ENCODE data around the gene PRMT7. TPM values are rescaled to one million over a fixed set of nuclear protein-coding genes. Genes with fewer than 3 reads are reported as not detected.
A peak's percentile ranks its signal among the peaks of the same experiment; 100 is the strongest.

Gene PRMT7

DNA sequence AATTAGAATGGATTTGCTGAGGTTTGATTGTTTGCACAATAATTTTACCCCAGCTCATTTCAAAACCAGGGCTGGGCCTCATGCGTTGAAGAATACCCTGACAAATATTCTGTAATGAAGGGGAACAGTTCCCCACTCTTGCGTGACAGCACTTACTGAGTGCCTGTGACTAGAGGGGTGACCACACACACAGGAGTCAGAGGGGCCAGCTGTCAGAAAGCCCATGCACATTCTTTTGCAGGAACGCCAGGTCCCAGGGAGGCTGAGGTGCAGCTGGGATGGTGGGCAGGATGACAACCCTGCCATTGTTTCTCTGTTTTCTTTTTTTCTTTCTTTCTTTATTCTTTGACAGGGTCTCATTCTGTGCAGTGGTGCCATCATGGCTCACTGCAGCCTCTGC lies 92.9 kb downstream of the PRMT7 start:
- no peak overlapping the region for H4K8ac ChIP-seq (ENCODE audit: low read depth, low read length)
- no peak overlapping the region for H3K9ac ChIP-seq (ENCODE audit: low read depth, low read length, poor library complexity)
- no peak overlapping the region for H2BK15ac ChIP-seq (ENCODE audit: low read length)
- no peak overlapping the region for H3K4me2 ChIP-seq (ENCODE audit: insufficient read depth, low read length, poor library complexity, severe bottlenecking)
- no peak overlapping the region for H3K14ac ChIP-seq (ENCODE audit: low read length)
- H2BK5ac ChIP-seq (ENCODE audit: low read length): no peak overlapping the region
- no peak for DNase-seq (ENCODE audit: low spot score)
- no peak overlapping the region for H3K4ac ChIP-seq (ENCODE audit: low read length)
- no peak overlapping the region for H3K4me3 ChIP-seq (ENCODE audit: low read length in 2 of 2)
- H3K4me1 ChIP-seq (ENCODE audit: control insufficient read depth in 2 of 2, insufficient read depth in 1 of 2, low read depth in 1 of 2, low read length in 2 of 2): peaks cover 6 to 12% of the 10 kb centered on the region in 2 donors
- no peaks in the 10 kb centered on the region for H3K9me3 ChIP-seq (replicated peaks in 1 of 2; ENCODE audit: control insufficient read depth in 2 of 2, insufficient read depth in 1 of 2, low read depth in 1 of 2, low read length in 2 of 2)
- H3K18ac ChIP-seq (ENCODE audit: low read length): no peak overlapping the region
- H2AFZ ChIP-seq (ENCODE audit: low read length): no peak overlapping the region
- H4K91ac ChIP-seq (ENCODE audit: low read depth, low read length, poor library complexity): no peak overlapping the region
- no peak overlapping the region for H2AK5ac ChIP-seq (ENCODE audit: low read depth, low read length)
- H3K36me3 ChIP-seq (replicated peaks in 1 of 2; ENCODE audit: control insufficient read depth in 2 of 2, insufficient read depth in 2 of 2, low read length in 2 of 2): no peaks in the 10 kb centered on the region
- WGBS, 2 donors (ENCODE audit: extremely low coverage in 2 of 2, insufficient read length in 2 of 2, insufficient replicate concordance in 1 of 2): no CpG with 5 or more reads among the region's 3 CpGs
- H3K27ac ChIP-seq (replicated peaks; ENCODE audit: low read length): no peak overlapping the region
- H3K79me1 ChIP-seq (ENCODE audit: low read depth, low read length): no peaks in the 10 kb centered on the region
- H2BK12ac ChIP-seq (ENCODE audit: low read length): no peak overlapping the region
- peaks cover 0 to 18% (median 0%) of the 10 kb centered on the region in 3 experiments for H3K27me3 ChIP-seq (ENCODE audit: control insufficient read depth in 3 of 3, insufficient read depth in 3 of 3, low read depth in 1 of 3, low read length in 3 of 3)
- no peak overlapping the region for H3K23ac ChIP-seq (ENCODE audit: low read depth, low read length, poor library complexity)
- no peak overlapping the region for H2BK120ac ChIP-seq (ENCODE audit: low read depth, low read length)

DNA sequence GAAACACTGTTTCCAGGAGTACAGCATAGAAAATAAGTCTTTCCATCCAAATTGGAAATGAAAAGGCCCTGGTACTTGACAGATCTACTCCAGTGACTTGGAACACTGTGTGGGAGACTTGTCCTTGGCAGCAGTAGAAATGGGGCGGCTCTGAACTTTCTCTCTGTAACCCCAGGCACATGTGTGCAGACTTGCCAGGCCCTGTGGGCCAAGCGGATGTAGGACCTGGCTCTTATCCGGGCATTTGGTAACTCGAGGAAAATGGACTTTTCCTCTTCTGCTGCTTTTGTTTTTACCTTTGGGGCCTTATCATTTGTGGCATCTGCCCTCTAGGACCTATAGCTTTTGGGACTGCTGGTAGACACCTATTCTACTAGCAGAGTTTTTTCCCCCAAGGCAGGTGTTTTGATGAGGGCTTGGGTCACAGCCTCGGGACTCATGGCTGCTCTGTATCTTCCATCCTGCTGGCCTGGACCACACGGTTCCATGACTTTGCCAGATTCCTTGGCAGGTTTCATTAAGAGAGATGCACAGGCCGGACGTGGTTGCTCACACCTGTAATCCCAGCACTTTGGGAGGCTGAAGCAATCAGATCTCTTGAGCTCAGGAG lies 94.0 kb downstream of the PRMT7 start:
- Histone ChIP-seq H3K9ac (ENCODE audit: low read depth, low read length, poor library complexity) (no peak overlapping the region), H2AFZ (ENCODE audit: low read length) (no peak overlapping the region), H3K9me3 (replicated peaks in 1 of 2; ENCODE audit: control insufficient read depth in 2 of 2, insufficient read depth in 1 of 2, low read depth in 1 of 2, low read length in 2 of 2) (no peaks in the 10 kb centered on the region), H3K18ac (ENCODE audit: low read length) (no peak overlapping the region), H3K27ac (replicated peaks; ENCODE audit: low read length) (no peak overlapping the region), H2BK12ac (ENCODE audit: low read length) (no peak overlapping the region), H2BK5ac (ENCODE audit: low read length) (no peak overlapping the region), H2BK15ac (ENCODE audit: low read length) (no peak overlapping the region), H3K79me1 (ENCODE audit: low read depth, low read length) (no peaks in the 10 kb centered on the region), H3K4me3 (ENCODE audit: low read length in 2 of 2) (no peak overlapping the region), H3K14ac (ENCODE audit: low read length) (no peak overlapping the region), H3K36me3 (replicated peaks in 1 of 2; ENCODE audit: control insufficient read depth in 2 of 2, insufficient read depth in 2 of 2, low read length in 2 of 2) (no peaks in the 10 kb centered on the region), H2BK120ac (ENCODE audit: low read depth, low read length) (no peak overlapping the region), H3K27me3 (ENCODE audit: control insufficient read depth in 3 of 3, insufficient read depth in 3 of 3, low read depth in 1 of 3, low read length in 3 of 3) (peaks cover 0 to 23% (median 0%) of the 10 kb centered on the region in 3 experiments), H4K8ac (ENCODE audit: low read depth, low read length) (no peak overlapping the region), H3K4me2 (ENCODE audit: insufficient read depth, low read length, poor library complexity, severe bottlenecking) (no peak overlapping the region), H3K4ac (ENCODE audit: low read length) (no peak overlapping the region), H3K23ac (ENCODE audit: low read depth, low read length, poor library complexity) (no peak overlapping the region), H4K91ac (ENCODE audit: low read depth, low read length, poor library complexity) (no peak overlapping the region), H2AK5ac (ENCODE audit: low read depth, low read length) (no peak overlapping the region), H3K4me1 (ENCODE audit: control insufficient read depth in 2 of 2, insufficient read depth in 1 of 2, low read depth in 1 of 2, low read length in 2 of 2) (peaks cover 6 to 17% of the 10 kb centered on the region in 2 donors)
- no CpG with 5 or more reads among the region's 8 CpGs for WGBS, 2 donors (ENCODE audit: extremely low coverage in 2 of 2, insufficient read length in 2 of 2, insufficient replicate concordance in 1 of 2)
- no peak for DNase-seq (ENCODE audit: low spot score)

DNA sequence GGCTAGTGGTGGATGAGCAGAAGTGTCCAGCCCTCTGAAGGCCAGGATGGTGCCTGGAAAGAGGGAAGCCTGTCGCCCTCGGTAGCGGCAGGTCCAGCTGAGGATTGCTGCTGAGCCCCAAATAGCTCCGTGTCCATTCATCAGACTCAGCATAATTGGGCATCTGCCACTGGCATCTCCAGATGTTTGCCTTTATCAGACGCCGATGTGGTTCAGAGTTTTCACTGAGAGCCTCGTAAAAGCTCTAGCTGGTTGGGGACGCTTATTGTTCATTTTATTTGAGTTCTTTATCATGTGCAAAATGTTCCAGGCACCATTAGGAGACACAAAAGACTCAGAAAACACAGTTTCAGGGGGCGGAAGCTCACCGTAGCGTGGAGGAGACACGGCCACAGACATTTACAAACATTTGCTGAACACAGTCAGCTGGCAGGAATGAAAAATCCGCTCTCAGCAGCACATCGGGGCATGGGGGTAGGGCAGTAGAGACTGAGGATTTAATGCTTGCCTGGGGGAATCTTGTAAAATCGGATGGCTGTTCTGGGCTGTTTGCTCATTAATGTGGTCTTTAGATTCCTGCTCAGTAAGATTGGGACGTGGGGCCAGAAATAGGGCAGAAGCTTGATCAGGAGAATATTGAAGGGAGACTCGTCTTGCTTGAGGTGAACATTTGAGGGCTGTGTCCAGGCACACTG lies 95.8 kb downstream of the PRMT7 start:
- Histone ChIP-seq H2BK5ac (ENCODE audit: low read length) (no peak overlapping the region), H3K9ac (ENCODE audit: low read depth, low read length, poor library complexity) (no peak overlapping the region), H3K27me3 (ENCODE audit: control insufficient read depth in 3 of 3, insufficient read depth in 3 of 3, low read depth in 1 of 3, low read length in 3 of 3) (peaks cover 0 to 14% (median 0%) of the 10 kb centered on the region in 3 experiments), H2AFZ (ENCODE audit: low read length) (peak overlapping the region; percentile 33), H2BK120ac (ENCODE audit: low read depth, low read length) (no peak overlapping the region), H2AK5ac (ENCODE audit: low read depth, low read length) (no peak overlapping the region), H3K9me3 (replicated peaks in 1 of 2; ENCODE audit: control insufficient read depth in 2 of 2, insufficient read depth in 1 of 2, low read depth in 1 of 2, low read length in 2 of 2) (no peaks in the 10 kb centered on the region), H3K23ac (ENCODE audit: low read depth, low read length, poor library complexity) (no peak overlapping the region), H2BK15ac (ENCODE audit: low read length) (no peak overlapping the region), H3K27ac (replicated peaks; ENCODE audit: low read length) (no peak overlapping the region), H2BK12ac (ENCODE audit: low read length) (peak overlapping the region; percentile 64), H3K36me3 (replicated peaks in 1 of 2; ENCODE audit: control insufficient read depth in 2 of 2, insufficient read depth in 2 of 2, low read length in 2 of 2) (no peaks in the 10 kb centered on the region), H3K4me1 (ENCODE audit: control insufficient read depth in 2 of 2, insufficient read depth in 1 of 2, low read depth in 1 of 2, low read length in 2 of 2) (peaks cover 6 to 17% of the 10 kb centered on the region in 2 donors), H3K18ac (ENCODE audit: low read length) (peak overlapping the region; percentile 56), H3K14ac (ENCODE audit: low read length) (no peak overlapping the region), H3K4me3 (ENCODE audit: low read length in 2 of 2) (no peak overlapping the region), H4K8ac (ENCODE audit: low read depth, low read length) (no peak overlapping the region), H3K79me1 (ENCODE audit: low read depth, low read length) (no peaks in the 10 kb centered on the region), H4K91ac (ENCODE audit: low read depth, low read length, poor library complexity) (no peak overlapping the region), H3K4ac (ENCODE audit: low read length) (no peak overlapping the region), H3K4me2 (ENCODE audit: insufficient read depth, low read length, poor library complexity, severe bottlenecking) (no peak overlapping the region)
- no CpG with 5 or more reads among the region's 17 CpGs for WGBS, 2 donors (ENCODE audit: extremely low coverage in 2 of 2, insufficient read length in 2 of 2, insufficient replicate concordance in 1 of 2)
- no peak for DNase-seq (ENCODE audit: low spot score)

Small RNAs within 50 kb of the gene (small RNA-seq; reads per million reads assigned to genes)
- not detected for gene RNU4-30P (ENCODE audit: insufficient read depth)
- not detected for gene RNU6-1262P (ENCODE audit: insufficient read depth)

Measured in neuronal stem cell (in vitro differentiated cells).